GM21529 (cell line): ENCODE measurements around the gene ITGB3BP.
"Not testable (repeated sequence)": the region's sequence is repeated elsewhere in the genome, so short reads cannot be mapped to it uniquely, and the experiment has no call there.

ENCODE experiments used
- ATAC-seq: cut with Tn5 transposase; IDR thresholded peaks from one replicate; pipeline ENCODE4 v1.9.1; 2021; ENCODE audit not compliant: unreplicated experiment

Gene ITGB3BP

DNA sequence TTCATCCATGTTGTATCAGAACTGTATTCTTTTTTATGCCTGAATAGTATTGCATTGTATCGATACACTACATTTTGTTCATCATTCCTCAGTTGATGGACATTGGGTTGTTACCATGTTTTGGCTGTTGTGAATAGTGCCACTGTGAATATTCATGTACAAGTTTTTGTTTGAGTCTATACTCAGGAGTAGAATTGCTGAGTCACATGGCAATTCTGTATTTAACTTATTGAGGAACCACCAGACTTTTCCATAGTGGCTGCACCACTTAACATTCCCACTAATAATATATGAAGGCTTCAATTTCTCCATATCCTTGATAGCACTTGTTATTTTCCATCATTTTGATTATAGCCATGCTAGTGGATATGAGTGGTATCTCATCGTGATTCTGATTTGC, 99.4 kb downstream of the ITGB3BP start:
- no peak for ATAC-seq

DNA sequence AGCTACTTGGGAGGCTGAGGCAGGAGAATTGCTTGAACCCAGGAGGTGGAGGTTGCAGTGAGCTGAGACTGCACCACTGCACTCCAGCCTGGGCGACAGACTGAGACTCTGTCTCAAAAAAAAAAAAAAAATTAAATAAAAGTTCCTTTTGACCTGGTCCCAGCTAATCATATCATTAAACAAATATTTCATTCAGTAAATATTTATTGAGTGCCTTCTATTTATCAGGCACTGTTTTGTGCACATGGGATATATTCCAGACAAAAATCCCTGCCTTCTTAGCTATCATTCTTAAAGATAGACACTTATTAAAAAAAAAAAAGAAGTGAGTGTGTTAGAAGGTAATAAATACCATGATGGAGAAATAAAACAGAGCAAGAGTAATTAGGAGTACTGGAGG, 102.3 kb downstream of the ITGB3BP start:
- not testable (repeated sequence) for ATAC-seq

DNA sequence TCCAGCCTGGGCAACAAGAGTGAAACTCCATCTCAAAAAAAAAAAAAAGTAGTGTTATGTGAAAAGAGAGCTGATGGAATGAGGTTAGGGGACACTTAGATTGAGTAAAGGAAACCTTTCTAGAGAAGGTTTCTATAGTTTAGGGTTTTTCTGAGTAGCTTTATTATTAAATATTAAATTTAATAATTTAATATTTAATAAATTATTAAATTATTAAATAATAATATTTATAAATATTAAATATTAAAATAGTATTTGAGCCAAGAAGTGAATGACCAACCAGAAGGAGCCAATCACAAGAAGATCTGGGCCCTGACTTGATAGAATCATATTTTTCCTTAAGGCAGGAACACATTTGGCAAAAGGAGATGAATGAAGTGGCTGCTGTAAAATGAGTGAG, 104.9 kb downstream of the ITGB3BP start:
- ATAC-seq, result no peak

GRCh38 chr1:63414691-63415365, 108.2 kb downstream of the ITGB3BP start:
- no peak for ATAC-seq

- no peak for ATAC-seq
Observed at GRCh38 chr1:63413394-63413793, 109.6 kb downstream of the ITGB3BP start.

GRCh38 chr1:63411066-63411465, 112.0 kb downstream of the ITGB3BP start:
- no peak for ATAC-seq

- ATAC-seq, result no peak
Observed at GRCh38 chr1:63408331-63408730, 114.7 kb downstream of the ITGB3BP start.

DNA sequence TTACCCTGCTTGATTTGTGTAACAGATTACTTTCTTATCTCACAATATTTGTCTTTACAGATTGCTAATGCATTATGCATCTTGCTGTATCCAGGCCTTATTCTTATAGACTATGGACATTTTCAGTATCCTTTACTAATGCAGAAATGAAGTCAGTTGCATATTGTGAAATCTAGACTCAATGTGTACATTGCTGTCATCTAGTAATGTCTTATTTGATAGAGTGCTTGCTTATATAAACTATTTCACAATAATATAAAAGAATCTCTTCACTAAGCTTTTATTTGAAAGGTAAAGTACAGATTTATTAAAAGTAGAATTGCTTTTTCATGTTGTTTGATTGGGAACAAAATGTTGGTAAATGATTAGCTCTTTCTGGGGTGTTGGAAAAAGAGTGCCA, 116.0 kb downstream of the ITGB3BP start:
- no peak for ATAC-seq

- no peak for ATAC-seq
Observed at GRCh38 chr1:63405987-63406386, 117.0 kb downstream of the ITGB3BP start.

DNA sequence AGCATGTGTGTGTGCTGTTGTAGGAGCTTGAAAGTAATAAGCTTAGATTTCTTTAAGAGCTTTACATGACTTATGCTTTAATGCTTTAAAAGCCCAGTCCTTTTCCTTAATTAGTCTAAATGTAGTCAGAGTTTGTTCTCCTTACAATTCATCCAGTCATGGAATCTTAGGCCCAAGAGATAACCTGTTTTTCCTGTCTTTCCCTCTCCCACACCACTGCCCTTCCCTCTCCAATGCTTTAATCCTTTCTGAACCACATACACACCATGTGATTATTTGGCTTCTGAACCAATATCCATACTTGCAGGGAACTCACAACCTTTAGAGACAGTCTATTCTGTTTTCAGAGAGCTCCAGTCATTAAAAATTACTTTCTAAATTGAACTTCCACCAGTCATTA, 118.0 kb downstream of the ITGB3BP start:
- no peak for ATAC-seq

DNA sequence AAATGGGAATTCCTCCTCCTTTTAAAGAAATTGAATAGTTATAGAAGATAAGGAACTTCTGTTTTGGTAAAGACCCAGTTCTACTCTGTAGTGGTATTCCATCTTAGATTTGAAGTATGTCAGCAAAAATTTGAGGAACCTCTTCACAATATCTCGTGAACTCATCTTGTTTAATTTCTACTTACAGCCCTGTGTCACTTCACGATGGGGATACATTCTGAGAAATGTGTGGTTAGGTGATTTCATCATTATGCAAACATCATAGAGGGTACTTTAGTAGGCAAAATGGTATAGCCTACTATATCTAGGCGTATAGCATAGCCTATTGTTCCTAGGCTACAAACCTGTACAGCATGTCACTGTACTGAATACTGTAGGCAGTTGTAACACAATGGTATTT, 119.6 kb downstream of the ITGB3BP start:
- no peak for ATAC-seq

- ATAC-seq, result no peak
Observed at GRCh38 chr1:63401945-63402344, 121.1 kb downstream of the ITGB3BP start.
